RWPE1 (cell line): ENCODE data around the gene SOAT2.
"Not testable (repeated sequence)": the region's sequence is repeated elsewhere in the genome, so short reads cannot be mapped to it uniquely, and the experiment has no call there.

Experiments
- CTCF ChIA-PET: fragments of 350-600 bp; sonication (Branson Sonifier 250); formaldehyde crosslinking; extraction: SDS; loops from one replicate; lab custom pipeline; 2021; lab: Yijun Ruan, JAX
- POLR2A ChIA-PET: fragments of 400-600 bp; formaldehyde crosslinking; extraction: SDS; loops from one replicate; lab custom pipeline; 2020; ENCODE audit warnings: antibody characterized with exemption; ENCODE audit not compliant: low non-redundant PET; lab: Yijun Ruan, JAX
- DNase-seq: peaks from one replicate; pipeline ENCODE4 v3.0.0; 2012; ENCODE audit warnings: low spot score
- H3K27ac ChIP-seq: fragments of 450-650 bp; 2 replicates; pipeline ENCODE4 v1.5.1; 2017
- CTCF ChIP-seq: fragments of 450-650 bp; conservative IDR thresholded peaks from 2 replicates; pipeline ENCODE4 v1.5.1; 2017; ENCODE audit warnings: low read depth, mild to moderate bottlenecking

Gene SOAT2

GRCh38 chr12:53159195-53159839 is 56.0 kb downstream of the SOAT2 start:
- H3K27ac ChIP-seq, result peak overlapping the region; percentile 2; the same call in 1 of the 2 replicates
- peak; percentile 73 for DNase-seq
- ChIA-PET CTCF (interaction anchor here (0.7 to 1.4 kb wide), 8 partner anchors 15 to 162 kb away, joined by 3 to 5 read pairs (median 4); partner anchors contain the start of gene AAAS), POLR2A (no interaction called here)
- TF ChIP-seq CTCF, result peak; percentile 87

- no peak for DNase-seq
- peak overlapping the region; percentile 2; the same call in 1 of the 2 replicates for H3K27ac ChIP-seq
- TF ChIP-seq CTCF, result no peak
- CTCF ChIA-PET, result interaction anchor here (0.9 to 1.4 kb wide), 7 partner anchors 14 to 161 kb away, joined by 3 to 5 read pairs (median 4); partner anchors contain the start of gene AAAS
- POLR2A ChIA-PET, result no interaction called here
Observed at GRCh38 chr12:53160000-53160399, 56.7 kb downstream of the SOAT2 start.

GRCh38 chr12:53160673-53161072 is 57.4 kb downstream of the SOAT2 start:
- no peak overlapping the region; the same call in 1 of the 2 replicates for H3K27ac ChIP-seq
- CTCF ChIA-PET, result interaction anchor here (0.6 to 1.4 kb wide), 6 partner anchors 14 to 161 kb away, joined by 3 to 5 read pairs (median 4); partner anchors contain the start of gene AAAS
- POLR2A ChIA-PET, result interaction anchor here (0.6 kb wide), 1 partner anchor 34 kb away, joined by 4 read pairs; no protein-coding TSS in a partner anchor
- DNase-seq, result no peak
- no peak for TF ChIP-seq CTCF

GRCh38 chr12:53161119-53161911 is 58.0 kb downstream of the SOAT2 start:
- CTCF ChIA-PET, result interaction anchor here (1.1 to 1.4 kb wide), 3 partner anchors 14 to 160 kb away, joined by 3 to 5 read pairs (median 4); partner anchors contain the start of gene AAAS
- no peak for TF ChIP-seq CTCF
- no peak for DNase-seq
- POLR2A ChIA-PET, result interaction anchor here (0.6 kb wide), 1 partner anchor 34 kb away, joined by 4 read pairs; no protein-coding TSS in a partner anchor
- no peak overlapping the region for H3K27ac ChIP-seq

GRCh38 chr12:53163008-53163407 is 59.7 kb downstream of the SOAT2 start:
- H3K27ac ChIP-seq, DNase-seq, CTCF ChIA-PET, POLR2A ChIA-PET: not testable (repeated sequence)

- POLR2A ChIA-PET, result no interaction called here
- CTCF ChIA-PET, result no interaction called here
- TF ChIP-seq CTCF, result no peak
- no peak overlapping the region for H3K27ac ChIP-seq
- no peak for DNase-seq
Observed at GRCh38 chr12:53166837-53167236, 63.6 kb downstream of the SOAT2 start.
